ENCODE data around the gene TNFAIP3.
A peak's percentile ranks its signal among the peaks of the same experiment; 100 is the strongest.

GRCh38 chr6:137871831-137872454, 4.9 kb downstream of the TNFAIP3 start:
- TF ChIP-seq CTCF (IDR thresholded peaks at IDR 0.05; ENCODE audit: extremely low read depth in 1 of 2, insufficient read depth in 1 of 2, low read depth in 1 of 2, low read length in 2 of 2) (no peak), POLR2A (IDR thresholded peaks at IDR 0.05; ENCODE audit: low read depth, low read length) (peak; percentile 55), POLR2AphosphoS5 (IDR thresholded peaks at IDR 0.05; ENCODE audit: insufficient read depth, low read depth, low read length) (peak; percentile 75), MYC (IDR thresholded peaks at IDR 0.05; ENCODE audit: low read depth, low read length) (no peak), EZH2 (IDR thresholded peaks at IDR 0.05; ENCODE audit: borderline replicate concordance, low read depth, low read length, severe bottlenecking) (no peak)
